ENCODE results near the gene GRM6. TPM values are rescaled to one million over a fixed set of nuclear protein-coding genes. Genes with fewer than 3 reads are reported as not detected.

Gene GRM6
- polyA plus RNA-seq, 3 donors: not detected

DNA sequence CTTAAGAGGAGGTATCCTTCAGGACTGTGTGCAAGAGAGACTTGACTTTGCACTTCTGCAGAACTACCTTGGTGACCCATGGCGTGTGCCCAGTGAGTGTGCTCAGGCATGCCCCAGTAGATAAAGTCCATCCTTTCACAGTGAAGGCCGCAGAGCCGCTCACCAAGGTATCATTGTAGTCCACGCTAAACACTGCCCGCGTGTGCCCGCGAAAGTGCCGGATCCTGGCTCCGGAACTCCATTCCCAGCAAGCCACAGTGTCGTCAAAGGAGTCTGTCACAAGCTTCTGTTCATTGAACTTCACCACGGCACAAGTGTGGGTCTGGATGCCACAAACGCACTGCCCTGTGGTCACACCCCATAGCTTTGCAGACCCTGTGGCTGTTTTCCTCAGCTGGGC, 3.3 kb upstream of the GRM6 start:
- H3K4me2 ChIP-seq (replicated peaks; ENCODE audit: extremely low read depth, low read length, poor library complexity, severe bottlenecking): no peak overlapping the region
- H3K27ac Mint-ChIP-seq: no peak overlapping the region
- no peak overlapping the region for H3K4me3 Mint-ChIP-seq
- peaks cover 41 to 57% of the 10 kb centered on the region in 2 donors for H3K9me3 ChIP-seq (replicated peaks in 1 of 2; ENCODE audit: control insufficient read depth in 1 of 2, insufficient read depth in 1 of 2, low read length in 2 of 2)
- H3K27me3 Mint-ChIP-seq (ENCODE audit: low read depth in 3 of 3): peaks cover 23 to 34% (median 27%) of the 10 kb centered on the region in 3 donors
- H3K27me3 ChIP-seq (ENCODE audit: control insufficient read depth in 2 of 2, insufficient read depth in 2 of 2, low read length in 2 of 2): peaks cover 0 to 23% of the 10 kb centered on the region in 2 donors
- no peak overlapping the region for H3K27ac ChIP-seq (ENCODE audit: low read depth in 1 of 2, low read length in 2 of 2)
- no peak overlapping the region for H2AFZ ChIP-seq (ENCODE audit: insufficient read depth, low read depth, low read length, poor library complexity, severe bottlenecking)
- H3K9ac ChIP-seq (ENCODE audit: insufficient read depth, low read length, poor library complexity, severe bottlenecking): no peak overlapping the region
- intact Hi-C loops (cut with micrococcal nuclease): no loop called here
- no peaks in the 10 kb centered on the region for H3K36me3 Mint-ChIP-seq
- no peaks in the 10 kb centered on the region for H3K4me1 ChIP-seq (ENCODE audit: control insufficient read depth in 1 of 2, insufficient read depth in 2 of 2, low read length in 2 of 2)
- no peak overlapping the region for H3K4me3 ChIP-seq (replicated peaks in 1 of 3; ENCODE audit: low read depth in 2 of 3, low read length in 3 of 3)
- no peaks in the 10 kb centered on the region for H3K79me2 ChIP-seq (ENCODE audit: insufficient read depth, low read length)
- peaks cover 16 to 66% (median 38%) of the 10 kb centered on the region in 7 donors for H3K9me3 Mint-ChIP-seq
- no peaks in the 10 kb centered on the region for H3K4me1 Mint-ChIP-seq
- no peaks in the 10 kb centered on the region for H4K20me1 ChIP-seq (ENCODE audit: insufficient read depth, low read length)
- no peak for DNase-seq
- TF ChIP-seq CTCF (IDR thresholded peaks at IDR 0.05): no peak
- WGBS (ENCODE audit: insufficient coverage): 94% methylated on average over 13 of the region's 13 CpGs
- no peaks in the 10 kb centered on the region for H3K36me3 ChIP-seq (replicated peaks in 1 of 2; ENCODE audit: control insufficient read depth in 1 of 2, insufficient read depth in 2 of 2, low read length in 2 of 2)

- Mint-ChIP-seq H3K9me3 (peaks cover 17 to 68% (median 41%) of the 10 kb centered on the region in 7 donors), H3K36me3 (no peaks in the 10 kb centered on the region), H3K27me3 (ENCODE audit: low read depth in 3 of 3) (peaks cover 33 to 44% (median 38%) of the 10 kb centered on the region in 3 donors), H3K4me3 (no peak overlapping the region), H3K27ac (no peak overlapping the region), H3K4me1 (no peaks in the 10 kb centered on the region)
- intact Hi-C loops (cut with micrococcal nuclease): no loop called here
- Histone ChIP-seq H3K27ac (ENCODE audit: low read depth in 1 of 2, low read length in 2 of 2) (no peak overlapping the region), H3K4me3 (replicated peaks in 1 of 3; ENCODE audit: low read depth in 2 of 3, low read length in 3 of 3) (no peak overlapping the region), H3K27me3 (ENCODE audit: control insufficient read depth in 2 of 2, insufficient read depth in 2 of 2, low read length in 2 of 2) (peaks cover 0 to 35% of the 10 kb centered on the region in 2 donors), H3K9ac (ENCODE audit: insufficient read depth, low read length, poor library complexity, severe bottlenecking) (no peak overlapping the region), H3K9me3 (replicated peaks in 1 of 2; ENCODE audit: control insufficient read depth in 1 of 2, insufficient read depth in 1 of 2, low read length in 2 of 2) (peaks cover 40 to 50% of the 10 kb centered on the region in 2 donors), H3K36me3 (replicated peaks in 1 of 2; ENCODE audit: control insufficient read depth in 1 of 2, insufficient read depth in 2 of 2, low read length in 2 of 2) (no peaks in the 10 kb centered on the region), H4K20me1 (ENCODE audit: insufficient read depth, low read length) (no peaks in the 10 kb centered on the region), H3K4me1 (ENCODE audit: control insufficient read depth in 1 of 2, insufficient read depth in 2 of 2, low read length in 2 of 2) (no peaks in the 10 kb centered on the region), H3K4me2 (replicated peaks; ENCODE audit: extremely low read depth, low read length, poor library complexity, severe bottlenecking) (no peak overlapping the region), H3K79me2 (ENCODE audit: insufficient read depth, low read length) (no peaks in the 10 kb centered on the region), H2AFZ (ENCODE audit: insufficient read depth, low read depth, low read length, poor library complexity, severe bottlenecking) (no peak overlapping the region)
- WGBS (ENCODE audit: insufficient coverage): 93% methylated on average over 6 of the region's 6 CpGs
- no peak for TF ChIP-seq CTCF (IDR thresholded peaks at IDR 0.05)
- no peak for DNase-seq
Measured at GRCh38 chr5:178997191-178997590, 2.1 kb upstream of the GRM6 start.

Measured in CD14-positive monocyte (primary cell).